HepG2 (cell line): ENCODE data around the gene SNN. TPM values are rescaled to one million over a fixed set of nuclear protein-coding genes. Genes with fewer than 3 reads are reported as not detected.
A peak's percentile ranks its signal among the peaks of the same experiment; 100 is the strongest.

Experiments
- CREM ChIP-seq, 2 experiments: sonication (generic) in 1 of 2; formaldehyde crosslinking in 1 of 2; IDR thresholded peaks; 2 replicates each; pipeline versions ENCODE4 v1.4.0 to v1.6.1; 2016 to 2020; ENCODE audit warnings: antibody characterized with exemption in 1 of 2, mild to moderate bottlenecking in 1 of 2, missing genetic modification reagents in 1 of 2
- HOXA5 ChIP-seq: sonication (generic); formaldehyde crosslinking; IDR thresholded peaks from 2 replicates; pipeline ENCODE4 v1.4.0; 2020; ENCODE audit warnings: missing genetic modification reagents
- KLF11 ChIP-seq: IDR thresholded peaks from 2 replicates; pipeline ENCODE4 v1.6.1; 2016; ENCODE audit warnings: missing compliant biosample characterization
- MLLT10 ChIP-seq: sonication (generic); formaldehyde crosslinking; IDR thresholded peaks from 2 replicates; pipeline ENCODE4 v1.4.0; 2020; ENCODE audit warnings: missing genetic modification reagents
- NR3C1 ChIP-seq: sonication (generic); formaldehyde crosslinking; IDR thresholded peaks from 2 replicates; pipeline ENCODE4 v1.4.0; 2020; ENCODE audit warnings: missing genetic modification reagents
- PCBP2 ChIP-seq: fragments of 200-400 bp; formaldehyde crosslinking; optimal IDR thresholded peaks from 2 replicates; pipeline ENCODE3; 2018; ENCODE audit warnings: low read length, low read depth; ENCODE audit not compliant: poor library complexity, severe bottlenecking
- PHF20 ChIP-seq: sonication (generic); formaldehyde crosslinking; IDR thresholded peaks from 2 replicates; pipeline ENCODE4 v1.5.0; 2020; ENCODE audit warnings: mild to moderate bottlenecking, missing genetic modification reagents
- RAD21 ChIP-seq: fragments of 450-650 bp; formaldehyde crosslinking; IDR thresholded peaks from 2 replicates; pipeline ENCODE4 v1.5.0; 2020; ENCODE audit warnings: mild to moderate bottlenecking
- RAD51 ChIP-seq: fragments of 450-650 bp; IDR thresholded peaks from 2 replicates; pipeline ENCODE4 v1.6.1; 2016; ENCODE audit warnings: borderline replicate concordance
- SKI ChIP-seq: fragments of 450-650 bp; IDR thresholded peaks from one replicate; pipeline ENCODE4 v1.6.1; 2018; ENCODE audit warnings: mild to moderate bottlenecking; ENCODE audit not compliant: partially characterized antibody
- SP4 ChIP-seq: sonication (generic); formaldehyde crosslinking; IDR thresholded peaks from 2 replicates; pipeline ENCODE4 v1.8.1; 2023; ENCODE audit warnings: mild to moderate bottlenecking, missing genetic modification reagents
- STAT5B ChIP-seq: sonication (generic); formaldehyde crosslinking; IDR thresholded peaks from 2 replicates; pipeline ENCODE4 v1.4.0; 2020; ENCODE audit warnings: missing genetic modification reagents
- TCF7 ChIP-seq: sonication (generic); IDR thresholded peaks from 2 replicates; pipeline ENCODE4 v1.6.1; 2016; ENCODE audit warnings: antibody characterized with exemption, low read depth
- ZNF709 ChIP-seq: sonication (generic); formaldehyde crosslinking; IDR thresholded peaks from 2 replicates; pipeline ENCODE4 v1.5.0; 2020; ENCODE audit warnings: mild to moderate bottlenecking, missing genetic modification reagents
- ZSCAN22 ChIP-seq: sonication (generic); formaldehyde crosslinking; IDR thresholded peaks from 2 replicates; pipeline ENCODE4 v1.4.0; 2020; ENCODE audit warnings: mild to moderate bottlenecking, missing genetic modification reagents
- polyA plus RNA-seq, 8 experiments: library from polyadenylated mRNA; depleted of rRNA in 3 of 8; stranded (reverse) in 7 of 8; unstranded in 1 of 8; fragments of >200 nt; fragmentation: Illumina TruSeq in 4 of 8; extraction: Trizol in 4 of 8; gene quantifications; 2 replicates each; pipeline versions ENCODE4 v1.2.1 to v1.2.3, GENCODE V29; 2011 to 2016; ENCODE audit warnings: low read depth in 4 of 8, missing spikeins in 1 of 8, mixed read lengths in 1 of 8; ENCODE audit not compliant: insufficient read depth in 1 of 8
- total RNA-seq, 5 experiments: library from RNA; depleted of rRNA; stranded (reverse); fragments of >200 nt; fragmentation: Illumina TruSeq; extraction: Trizol; gene quantifications; 2 replicates each; pipeline ENCODE4 v1.2.3, GENCODE V29; 2016; ENCODE audit warnings: low read depth in 1 of 5
- TF ChIP-seq, protein P1 (sequence below): sonication (generic); formaldehyde crosslinking; IDR thresholded peaks from 2 replicates; pipeline ENCODE4 v1.4.0; 2020; ENCODE audit warnings: mild to moderate bottlenecking, missing genetic modification reagents
- TF ChIP-seq, protein P2 (sequence below), 2 experiments: sonication (generic) in 1 of 2; formaldehyde crosslinking in 1 of 2; IDR thresholded peaks; 2 replicates each; pipeline versions ENCODE4 v1.6.1 to v1.9.0; 2014 to 2022; ENCODE audit warnings: antibody characterized with exemption in 1 of 2, borderline replicate concordance in 1 of 2, inconsistent platforms in 1 of 2, low read depth in 1 of 2, missing genetic modification reagents in 1 of 2
- TF ChIP-seq, protein P3 (sequence below): sonication (generic); formaldehyde crosslinking; IDR thresholded peaks from 2 replicates; pipeline ENCODE4 v1.9.0; 2022; ENCODE audit warnings: low read depth, missing genetic modification reagents
- TF ChIP-seq, protein P4 (sequence below): sonication (generic); formaldehyde crosslinking; conservative IDR thresholded peaks from 2 replicates; pipeline ENCODE4 v1.8.1; 2023; ENCODE audit warnings: missing genetic modification reagents

The SNN gene
- total and polyA plus RNA-seq, 2 of the 13 experiments (the other 11 are each of a cell fraction or from before 2014, with no cell fraction given): 5.2 to 8.4 TPM

DNA sequence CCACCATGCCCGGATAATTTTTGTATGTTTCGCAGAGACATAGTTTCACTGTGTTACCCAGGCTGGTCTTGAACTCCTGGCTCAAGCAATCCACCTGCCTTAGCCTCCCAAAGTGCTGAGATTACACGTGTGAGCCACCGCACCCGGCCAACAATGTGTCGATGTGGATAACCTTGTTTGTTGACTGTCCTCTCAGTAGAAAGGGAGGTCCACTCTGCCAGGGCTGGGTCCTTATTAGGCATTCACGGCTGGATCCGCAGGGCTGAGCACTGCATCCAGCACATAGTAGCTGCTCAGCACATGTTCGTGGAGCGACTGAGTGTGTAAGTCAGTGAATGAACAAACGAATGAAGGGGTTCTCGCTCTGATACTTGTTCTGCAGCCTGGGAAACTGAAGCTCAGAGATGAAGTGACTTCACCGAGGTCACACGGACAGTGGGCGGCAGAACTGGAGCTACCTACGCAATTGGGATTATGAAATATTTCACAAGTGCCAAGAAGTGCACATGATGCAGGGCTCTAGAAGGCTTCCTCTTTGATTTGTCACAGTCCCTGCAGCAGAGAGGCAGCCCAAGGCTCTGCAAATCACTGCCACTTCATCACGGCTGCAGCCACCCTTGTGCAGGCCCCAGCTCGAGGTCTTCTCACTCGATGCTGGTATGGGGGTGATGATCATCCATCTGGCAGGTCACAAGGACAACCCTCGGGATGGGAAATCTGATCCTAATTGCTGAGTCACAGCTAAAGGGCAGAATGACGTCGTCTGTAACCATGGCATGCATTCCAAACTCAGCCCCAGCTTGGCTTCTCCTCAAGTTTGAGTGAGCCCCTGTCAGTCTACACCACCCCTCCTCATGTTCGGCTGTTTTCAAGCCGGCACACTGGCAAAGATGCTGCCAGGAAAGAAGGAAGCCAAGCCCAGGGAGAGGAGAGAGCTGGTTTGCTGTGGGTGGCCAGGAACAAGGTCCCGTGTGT is 28.0 kb upstream of the SNN start (continued):
- no peak for TF ChIP-seq STAT5B (CRISPR knock-in tag)
- TF ChIP-seq, protein P1, sequence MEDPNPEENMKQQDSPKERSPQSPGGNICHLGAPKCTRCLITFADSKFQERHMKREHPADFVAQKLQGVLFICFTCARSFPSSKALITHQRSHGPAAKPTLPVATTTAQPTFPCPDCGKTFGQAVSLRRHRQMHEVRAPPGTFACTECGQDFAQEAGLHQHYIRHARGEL (CRISPR knock-in tag): no peak
- peak; percentile 91 for TF ChIP-seq HOXA5 (CRISPR knock-in tag)
- TF ChIP-seq ZSCAN22 (CRISPR knock-in tag): no peak
- no peak for TF ChIP-seq ZNF709 (CRISPR knock-in tag)
- TF ChIP-seq CREM (IDR thresholded peaks at IDR 0.05): peak; percentile 77
- TF ChIP-seq CREM (CRISPR knock-in tag; IDR thresholded peaks at IDR 0.05): no peak
- 0 out of 2 replicates have a peak, but pooled peaks have one; percentile 20 for TF ChIP-seq RAD51
- no peak for TF ChIP-seq RAD21 (CRISPR knock-in tag)
- TF ChIP-seq TCF7: no peak
- TF ChIP-seq KLF11 (CRISPR knock-in tag): 0 out of 2 replicates have a peak, but pooled peaks have one; percentile 11
- 0 out of 2 replicates have a peak, but pooled peaks have one; percentile 23 for TF ChIP-seq SP4 (CRISPR knock-in tag)
- TF ChIP-seq PCBP2: no peak
- TF ChIP-seq, protein P2, sequence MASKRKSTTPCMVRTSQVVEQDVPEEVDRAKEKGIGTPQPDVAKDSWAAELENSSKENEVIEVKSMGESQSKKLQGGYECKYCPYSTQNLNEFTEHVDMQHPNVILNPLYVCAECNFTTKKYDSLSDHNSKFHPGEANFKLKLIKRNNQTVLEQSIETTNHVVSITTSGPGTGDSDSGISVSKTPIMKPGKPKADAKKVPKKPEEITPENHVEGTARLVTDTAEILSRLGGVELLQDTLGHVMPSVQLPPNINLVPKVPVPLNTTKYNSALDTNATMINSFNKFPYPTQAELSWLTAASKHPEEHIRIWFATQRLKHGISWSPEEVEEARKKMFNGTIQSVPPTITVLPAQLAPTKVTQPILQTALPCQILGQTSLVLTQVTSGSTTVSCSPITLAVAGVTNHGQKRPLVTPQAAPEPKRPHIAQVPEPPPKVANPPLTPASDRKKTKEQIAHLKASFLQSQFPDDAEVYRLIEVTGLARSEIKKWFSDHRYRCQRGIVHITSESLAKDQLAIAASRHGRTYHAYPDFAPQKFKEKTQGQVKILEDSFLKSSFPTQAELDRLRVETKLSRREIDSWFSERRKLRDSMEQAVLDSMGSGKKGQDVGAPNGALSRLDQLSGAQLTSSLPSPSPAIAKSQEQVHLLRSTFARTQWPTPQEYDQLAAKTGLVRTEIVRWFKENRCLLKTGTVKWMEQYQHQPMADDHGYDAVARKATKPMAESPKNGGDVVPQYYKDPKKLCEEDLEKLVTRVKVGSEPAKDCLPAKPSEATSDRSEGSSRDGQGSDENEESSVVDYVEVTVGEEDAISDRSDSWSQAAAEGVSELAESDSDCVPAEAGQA (IDR thresholded peaks at IDR 0.05; ENCODE audit: low read depth): 0 out of 2 replicates have a peak, but pooled peaks have one; percentile 33
- TF ChIP-seq, protein P2 (CRISPR knock-in tag; IDR thresholded peaks at IDR 0.05; ENCODE audit: borderline replicate concordance): no peak
- no peak for TF ChIP-seq NR3C1 (CRISPR knock-in tag)
- no peak for TF ChIP-seq PHF20 (CRISPR knock-in tag)
- TF ChIP-seq SKI: peak; percentile 27
- TF ChIP-seq MLLT10 (CRISPR knock-in tag): no peak
- TF ChIP-seq, protein P3, sequence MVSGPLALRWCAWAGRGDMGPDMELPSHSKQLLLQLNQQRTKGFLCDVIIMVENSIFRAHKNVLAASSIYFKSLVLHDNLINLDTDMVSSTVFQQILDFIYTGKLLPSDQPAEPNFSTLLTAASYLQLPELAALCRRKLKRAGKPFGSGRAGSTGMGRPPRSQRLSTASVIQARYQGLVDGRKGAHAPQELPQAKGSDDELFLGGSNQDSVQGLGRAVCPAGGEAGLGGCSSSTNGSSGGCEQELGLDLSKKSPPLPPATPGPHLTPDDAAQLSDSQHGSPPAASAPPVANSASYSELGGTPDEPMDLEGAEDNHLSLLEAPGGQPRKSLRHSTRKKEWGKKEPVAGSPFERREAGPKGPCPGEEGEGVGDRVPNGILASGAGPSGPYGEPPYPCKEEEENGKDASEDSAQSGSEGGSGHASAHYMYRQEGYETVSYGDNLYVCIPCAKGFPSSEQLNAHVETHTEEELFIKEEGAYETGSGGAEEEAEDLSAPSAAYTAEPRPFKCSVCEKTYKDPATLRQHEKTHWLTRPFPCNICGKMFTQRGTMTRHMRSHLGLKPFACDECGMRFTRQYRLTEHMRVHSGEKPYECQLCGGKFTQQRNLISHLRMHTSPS (CRISPR knock-in tag): no peak
- TF ChIP-seq, protein P4, sequence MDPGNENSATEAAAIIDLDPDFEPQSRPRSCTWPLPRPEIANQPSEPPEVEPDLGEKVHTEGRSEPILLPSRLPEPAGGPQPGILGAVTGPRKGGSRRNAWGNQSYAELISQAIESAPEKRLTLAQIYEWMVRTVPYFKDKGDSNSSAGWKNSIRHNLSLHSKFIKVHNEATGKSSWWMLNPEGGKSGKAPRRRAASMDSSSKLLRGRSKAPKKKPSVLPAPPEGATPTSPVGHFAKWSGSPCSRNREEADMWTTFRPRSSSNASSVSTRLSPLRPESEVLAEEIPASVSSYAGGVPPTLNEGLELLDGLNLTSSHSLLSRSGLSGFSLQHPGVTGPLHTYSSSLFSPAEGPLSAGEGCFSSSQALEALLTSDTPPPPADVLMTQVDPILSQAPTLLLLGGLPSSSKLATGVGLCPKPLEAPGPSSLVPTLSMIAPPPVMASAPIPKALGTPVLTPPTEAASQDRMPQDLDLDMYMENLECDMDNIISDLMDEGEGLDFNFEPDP (CRISPR knock-in tag): 0 out of 2 replicates have a peak, but pooled peaks have one; percentile 19
